B cell (primary cell): ENCODE data around the gene FMNL3. TPM values are rescaled to one million over a fixed set of nuclear protein-coding genes. Genes with fewer than 3 reads are reported as not detected.
"Not testable (repeated sequence)": the region's sequence is repeated elsewhere in the genome, so short reads cannot be mapped to it uniquely, and the experiment has no call there.

Source experiments
- ATAC-seq: fragments of 200-7000 bp; cut with Tn5 transposase; one replicate; pipeline ENCODE4 v1.10.0; 2021; ENCODE audit warnings: low read depth, mild to moderate bottlenecking, moderate number of reproducible peaks, moderate library complexity
- CTCF ChIA-PET: fragments of 350-600 bp; sonication (Branson Sonifier 250); formaldehyde crosslinking; loops from one replicate; lab custom pipeline; 2021; ENCODE audit warnings: antibody characterized with exemption, inconsistent platforms; lab: Charles Lee
- POLR2A ChIA-PET: fragments of 350-600 bp; sonication (Branson Sonifier 250); formaldehyde crosslinking; loops from one replicate; lab custom pipeline; 2021; ENCODE audit warnings: antibody characterized with exemption; lab: Charles Lee
- DNase-seq: peaks from one replicate; pipeline ENCODE4 v3.0.0; 2013
- H2AFZ ChIP-seq: 2 replicates; pipeline ENCODE4 v1.6.1; 2012; ENCODE audit warnings: mild to moderate bottlenecking, low read depth, low read length; ENCODE audit not compliant: insufficient read depth, poor library complexity, severe bottlenecking
- H3K27ac ChIP-seq, 2 donors: 1 replicate in 1 of 2; 2 replicates in 1 of 2; pipeline ENCODE4 v1.5.1; 2012 to 2013; ENCODE audit warnings: low read length in 2 of 2, mild to moderate bottlenecking in 2 of 2, moderate library complexity in 1 of 2
- H3K27me3 ChIP-seq, 4 experiments: fragments of 200-600 bp in 1 of 4; sonication (generic) in 1 of 4; replicated peaks in 1 of 4; 1 replicate in 2 of 4; 2 replicates in 2 of 4; pipeline versions ENCODE4 v1.6.1 to v1.7.0; 2013 to 2016; ENCODE audit warnings: low read length in 3 of 4, mild to moderate bottlenecking in 2 of 4, mixed read lengths in 1 of 4, moderate library complexity in 1 of 4; ENCODE audit not compliant: insufficient read depth in 4 of 4, control insufficient read depth in 3 of 4; ENCODE audit errors: control extremely low read depth in 1 of 4
- H3K36me3 ChIP-seq, 2 experiments: replicated peaks in 1 of 2; 1 replicate in 1 of 2; 2 replicates in 1 of 2; pipeline versions ENCODE4 v1.6.1 to v1.7.1; 2013; ENCODE audit warnings: low read length in 1 of 2; ENCODE audit not compliant: insufficient read depth in 2 of 2, control insufficient read depth in 1 of 2; ENCODE audit errors: control extremely low read depth in 1 of 2, extremely low read depth in 1 of 2
- H3K4me1 ChIP-seq, 2 donors: fragments of 200-600 bp in 1 of 2; sonication (generic) in 1 of 2; 1 replicate in 1 of 2; 2 replicates in 1 of 2; pipeline versions ENCODE4 v1.5.1 to v1.6.1; 2013 to 2017; ENCODE audit warnings: low read length in 2 of 2; ENCODE audit not compliant: control insufficient read depth in 2 of 2, insufficient read depth in 2 of 2
- H3K4me2 ChIP-seq: replicated peaks from 2 replicates; pipeline ENCODE3; 2012; ENCODE audit warnings: mild to moderate bottlenecking, low read depth, low read length; ENCODE audit not compliant: poor library complexity, severe bottlenecking
- H3K4me3 ChIP-seq, 5 experiments: fragments of 200-600 bp in 1 of 5; sonication (generic) in 1 of 5; 1 replicate in 3 of 5; 2 replicates in 2 of 5; pipeline versions ENCODE4 v1.5.1 to v1.7.0; 2011 to 2016; ENCODE audit warnings: low read length in 4 of 5, mild to moderate bottlenecking in 4 of 5, low read depth in 2 of 5, control low read depth in 1 of 5, moderate library complexity in 1 of 5; ENCODE audit not compliant: insufficient read depth in 1 of 5; ENCODE audit errors: control extremely low read depth in 1 of 5, extremely low read depth in 1 of 5
- H3K79me2 ChIP-seq: fragments of 200-600 bp; sonication (generic); one replicate; pipeline ENCODE4 v1.6.0; 2016; ENCODE audit warnings: low read length; ENCODE audit not compliant: control insufficient read depth, insufficient read depth
- H3K9ac ChIP-seq: fragments of 200-600 bp; sonication (generic); 2 replicates; pipeline ENCODE4 v1.6.1; 2017; ENCODE audit warnings: mild to moderate bottlenecking, low read length, moderate library complexity
- H3K9me3 ChIP-seq, 3 donors: one replicate each; pipeline versions ENCODE4 v1.6.1 to v1.7.1; 2013; ENCODE audit warnings: low read length in 2 of 3; ENCODE audit not compliant: control insufficient read depth in 2 of 3, insufficient read depth in 1 of 3; ENCODE audit errors: control extremely low read depth in 1 of 3
- H4K20me1 ChIP-seq: 2 replicates; pipeline ENCODE4 v1.6.0; 2012; ENCODE audit warnings: mild to moderate bottlenecking, low read length; ENCODE audit not compliant: insufficient read depth, control insufficient read depth, poor library complexity, severe bottlenecking
- H3K27ac Mint-ChIP-seq: one replicate; pipeline ENCODE4 v1.8.0; 2021; ENCODE audit warnings: mixed read lengths
- H3K27me3 Mint-ChIP-seq: one replicate; pipeline ENCODE4 v1.8.0; 2021; ENCODE audit warnings: mixed read lengths
- H3K4me1 Mint-ChIP-seq: one replicate; pipeline ENCODE4 v1.8.0; 2021; ENCODE audit warnings: mixed read lengths
- H3K4me3 Mint-ChIP-seq: one replicate; pipeline ENCODE4 v1.8.0; 2021; ENCODE audit warnings: mixed read lengths
- H3K9me3 Mint-ChIP-seq: one replicate; pipeline ENCODE4 v1.8.0; 2022; ENCODE audit warnings: mixed read lengths; ENCODE audit not compliant: insufficient read depth
- EZH2 ChIP-seq: IDR thresholded peaks from 2 replicates; pipeline ENCODE4 v1.6.1; 2012; ENCODE audit warnings: borderline replicate concordance, low read depth, mild to moderate bottlenecking, moderate library complexity, low read length; ENCODE audit not compliant: insufficient read depth, poor library complexity, severe bottlenecking
- WGBS: methylation state at CpG from one replicate; pipeline ENCODE4 v1.1.5; 2013; ENCODE audit warnings: missing lambda C conversion rate; ENCODE audit not compliant: insufficient coverage; 5-methylcytosine and 5-hydroxymethylcytosine counted together
- intact Hi-C: fragments of 100-400 bp; cut with micrococcal nuclease; formaldehyde crosslinking; loops from one replicate; pipeline ENCODE4 v1.10.0; 2022
- polyA plus RNA-seq: library from polyadenylated mRNA; depleted of rRNA; stranded (reverse); fragments of >200 nt; gene quantifications from 2 replicates; pipeline ENCODE4 v1.2.3, GENCODE V29; 2012
- total RNA-seq, 2 donors: library from RNA; stranded (reverse); fragments of 120-200 nt in 1 of 2; gene quantifications; 1 replicate in 1 of 2; 2 replicates in 1 of 2; pipeline versions ENCODE4 v1.2.3 to v1.2.4, GENCODE V29; 2013 to 2022
- TF ChIP-seq, protein P1 (sequence below): fragments of 200-600 bp; IDR thresholded peaks from one replicate; pipeline ENCODE4 v1.8.0; 2022; ENCODE audit warnings: antibody characterized with exemption, mild to moderate bottlenecking

The FMNL3 gene
- total and polyA plus RNA-seq, 2 donors (not counting 1 experiment from before 2014, with no cell fraction given), result 19.3 to 69.9 TPM

DNA sequence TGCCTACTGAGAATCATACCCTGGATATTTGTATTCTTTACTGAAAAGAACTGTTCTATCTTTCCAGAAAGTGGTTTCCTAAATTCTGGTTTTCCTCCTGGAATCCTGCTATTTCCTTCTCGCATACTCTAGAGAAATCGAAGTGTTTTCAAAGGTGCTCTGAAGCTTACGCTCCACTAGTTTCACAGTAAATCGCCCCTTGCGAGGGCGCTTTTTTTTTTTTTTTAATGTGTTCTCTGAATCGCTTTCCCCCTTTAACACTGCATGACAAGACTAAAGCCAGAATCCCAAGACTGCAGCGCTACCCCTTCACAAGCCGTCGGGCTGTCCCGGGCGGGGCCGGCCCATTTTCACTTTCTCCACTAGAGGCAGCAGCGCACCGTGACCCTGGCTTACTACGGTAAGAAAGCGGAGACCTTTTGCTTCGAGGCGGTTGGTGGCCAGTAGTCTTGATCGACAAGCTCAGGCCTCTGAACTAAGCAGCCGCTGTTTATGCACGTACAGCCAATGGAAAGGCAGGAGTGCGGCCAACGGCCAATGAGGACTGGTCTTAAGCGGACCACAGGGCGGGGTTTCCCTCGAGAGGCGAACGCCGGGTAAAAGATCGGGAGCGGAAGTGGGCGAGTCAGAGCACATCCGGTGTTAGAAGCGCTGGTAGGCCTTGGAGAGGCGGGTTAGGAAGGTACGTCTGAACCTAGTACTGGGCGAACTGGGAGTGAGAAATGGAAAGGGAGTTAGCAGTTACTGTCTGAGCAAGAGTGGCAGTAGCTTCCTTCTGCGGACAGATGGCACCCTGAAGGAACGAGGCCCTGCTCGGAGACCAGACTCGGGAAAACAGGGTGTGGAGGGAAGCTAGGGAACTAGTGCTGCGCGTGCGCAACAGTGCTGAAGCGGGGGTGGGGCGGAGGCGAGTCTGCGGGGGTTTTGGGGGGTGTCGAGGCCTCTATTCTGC lies 34.0 kb upstream of the FMNL3 start, which contains the start of gene TMBIM6:
TMBIM6 (plus strand) TSS at position 628 of the 952 bp plus-strand sequence. CDS start 10,937 bp downstream, outside the sequence.
- no peaks in the 10 kb centered on the region for H3K27me3 Mint-ChIP-seq
- peak within 1 kb of the TSS; percentile 95 for H3K27ac Mint-ChIP-seq
- TF ChIP-seq, protein P1, sequence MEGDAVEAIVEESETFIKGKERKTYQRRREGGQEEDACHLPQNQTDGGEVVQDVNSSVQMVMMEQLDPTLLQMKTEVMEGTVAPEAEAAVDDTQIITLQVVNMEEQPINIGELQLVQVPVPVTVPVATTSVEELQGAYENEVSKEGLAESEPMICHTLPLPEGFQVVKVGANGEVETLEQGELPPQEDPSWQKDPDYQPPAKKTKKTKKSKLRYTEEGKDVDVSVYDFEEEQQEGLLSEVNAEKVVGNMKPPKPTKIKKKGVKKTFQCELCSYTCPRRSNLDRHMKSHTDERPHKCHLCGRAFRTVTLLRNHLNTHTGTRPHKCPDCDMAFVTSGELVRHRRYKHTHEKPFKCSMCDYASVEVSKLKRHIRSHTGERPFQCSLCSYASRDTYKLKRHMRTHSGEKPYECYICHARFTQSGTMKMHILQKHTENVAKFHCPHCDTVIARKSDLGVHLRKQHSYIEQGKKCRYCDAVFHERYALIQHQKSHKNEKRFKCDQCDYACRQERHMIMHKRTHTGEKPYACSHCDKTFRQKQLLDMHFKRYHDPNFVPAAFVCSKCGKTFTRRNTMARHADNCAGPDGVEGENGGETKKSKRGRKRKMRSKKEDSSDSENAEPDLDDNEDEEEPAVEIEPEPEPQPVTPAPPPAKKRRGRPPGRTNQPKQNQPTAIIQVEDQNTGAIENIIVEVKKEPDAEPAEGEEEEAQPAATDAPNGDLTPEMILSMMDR, result peak; percentile 97
- TF ChIP-seq EZH2, result no peak
- DNase-seq (peak; percentile 99), ATAC-seq (peak; percentile 93)
- H3K4me3 Mint-ChIP-seq, result peak within 1 kb of the TSS; percentile 91
- CTCF ChIA-PET, result interaction anchor here (0.6 to 2.5 kb wide), 45 partner anchors 8 to 712 kb away, joined by 3 to 58 read pairs (median 4); partner anchors contain the start of genes BCDIN3D, FMNL3, NCKAP5L and PRPF40B
- intact Hi-C loops, result loop anchor here (1.0 to 10.0 kb wide), 12 partner anchors 13 to 1636 kb away; partner anchors contain the start of genes BCDIN3D, DDN, FMNL3 and MCRS1
- no peaks in the 10 kb centered on the region for H3K27me3 ChIP-seq
- POLR2A ChIA-PET, result interaction anchor here (0.6 to 2.0 kb wide), 25 partner anchors 12 to 1589 kb away, joined by 3 to 11 read pairs (median 5); partner anchors contain the start of genes BCDIN3D, NCKAP5L, PRPF40B and SMARCD1
- peaks cover 48% of the 10 kb centered on the region for H3K79me2 ChIP-seq
- 5% methylated on average over 49 of the region's 50 CpGs for WGBS
- peak within 1 kb of the TSS; percentile 99 for H3K9ac ChIP-seq
- peak within 1 kb of the TSS; percentile 97 to 99 for H3K27ac ChIP-seq
- H3K9me3 ChIP-seq, result no peaks in the 10 kb centered on the region
- H3K4me1 ChIP-seq, result peaks cover 30 to 34% of the 10 kb centered on the region in 2 donors
- H3K4me1 Mint-ChIP-seq, result peaks cover 43% of the 10 kb centered on the region
- peak within 1 kb of the TSS; percentile 79 for H2AFZ ChIP-seq
- no peaks in the 10 kb centered on the region for H3K9me3 Mint-ChIP-seq
- peak within 1 kb of the TSS; percentile 91 for H3K4me2 ChIP-seq
- peaks cover 49% of the 10 kb centered on the region for H4K20me1 ChIP-seq
- peaks cover 0 to 12% of the 10 kb centered on the region in 2 experiments for H3K36me3 ChIP-seq
- peak within 1 kb of the TSS; percentile 66 to 97 (median 87) for H3K4me3 ChIP-seq

DNA sequence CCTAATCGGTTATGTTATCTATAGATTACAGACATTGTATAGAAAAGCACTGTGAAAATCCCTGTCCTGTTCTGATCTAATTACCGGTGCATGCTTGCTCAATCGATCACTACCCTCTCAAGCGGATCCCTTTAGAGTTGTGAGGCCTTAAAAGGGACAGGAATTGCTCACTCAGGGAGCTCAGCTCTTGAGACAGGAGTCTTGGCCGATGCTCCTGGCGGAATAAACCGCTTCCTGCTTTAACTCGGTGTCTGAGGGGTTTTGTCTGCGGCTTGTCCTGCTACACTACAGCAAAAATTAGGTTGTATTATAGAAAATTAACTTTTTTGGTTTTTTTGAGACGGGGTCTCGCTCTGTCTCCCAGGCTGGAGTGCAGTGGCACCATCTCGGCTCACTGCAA lies 33.1 kb upstream of the FMNL3 start:
- not testable (repeated sequence) for H3K4me3 Mint-ChIP-seq, ATAC-seq, H3K27ac Mint-ChIP-seq, H3K9me3 Mint-ChIP-seq, H3K4me2 ChIP-seq, H3K27me3 ChIP-seq, DNase-seq, H3K27ac ChIP-seq, H3K9ac ChIP-seq, H3K9me3 ChIP-seq, H3K27me3 Mint-ChIP-seq, H3K4me3 ChIP-seq
- H3K4me1 Mint-ChIP-seq, result peaks cover 38% of the 10 kb centered on the region
- peak overlapping the region; percentile 79 for H2AFZ ChIP-seq
- 97% methylated on average over 3 of the region's 12 CpGs for WGBS
- peaks cover 0 to 12% of the 10 kb centered on the region in 2 experiments for H3K36me3 ChIP-seq
- peaks cover 39% of the 10 kb centered on the region for H3K79me2 ChIP-seq
- ChIA-PET CTCF (interaction anchor here (0.9 to 2.5 kb wide), 18 partner anchors 8 to 227 kb away, joined by 3 to 58 read pairs (median 6); partner anchors contain the start of genes BCDIN3D, FMNL3 and PRPF40B), POLR2A (interaction anchor here (1.2 to 2.0 kb wide), 3 partner anchors 38 to 117 kb away, joined by 4 to 8 read pairs (median 5); partner anchors contain the start of gene PRPF40B)
- peaks cover 39% of the 10 kb centered on the region for H4K20me1 ChIP-seq
- H3K4me1 ChIP-seq, result peaks cover 30 to 34% of the 10 kb centered on the region in 2 donors
- intact Hi-C loops, result loop anchor here (5.0 to 10.0 kb wide), 2 partner anchors 743 to 1635 kb away; partner anchors contain the start of genes DDN and SENP1

DNA sequence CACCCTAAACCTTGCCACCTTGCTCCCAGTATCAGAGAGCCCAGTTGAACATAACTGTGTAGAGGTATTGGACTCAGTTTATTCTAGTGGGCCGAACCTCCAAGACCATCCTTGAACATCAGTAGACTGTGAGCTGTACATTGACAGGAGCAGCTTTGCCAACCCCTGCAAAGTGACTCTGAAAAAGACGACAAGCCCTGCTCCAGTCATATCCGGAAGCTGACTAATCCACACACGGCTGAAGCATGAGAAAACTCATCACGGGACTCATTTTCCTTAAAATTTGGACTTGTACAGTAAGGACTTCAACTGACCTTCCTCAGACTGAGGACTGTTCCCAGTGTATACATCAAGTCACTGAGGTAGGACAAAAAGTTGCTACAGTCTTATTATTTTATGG lies 31.5 kb upstream of the FMNL3 start:
- peaks cover 23% of the 10 kb centered on the region for H3K4me1 Mint-ChIP-seq
- H3K9ac ChIP-seq, ATAC-seq, H3K27me3 Mint-ChIP-seq, H3K4me2 ChIP-seq, H3K27ac Mint-ChIP-seq, H3K36me3 ChIP-seq, H3K9me3 Mint-ChIP-seq, DNase-seq, POLR2A ChIA-PET, intact Hi-C loops, H3K27ac ChIP-seq, H3K27me3 ChIP-seq, H3K4me3 Mint-ChIP-seq, H2AFZ ChIP-seq, H3K4me3 ChIP-seq: not testable (repeated sequence)
- Histone ChIP-seq H4K20me1 (peaks cover 24% of the 10 kb centered on the region), H3K4me1 (peaks cover 18 to 22% of the 10 kb centered on the region in 2 donors), H3K79me2 (peaks cover 24% of the 10 kb centered on the region), H3K9me3 (peaks cover 0 to 15% (median 0%) of the 10 kb centered on the region in 3 donors)
- 90% methylated on average over 2 of the region's 5 CpGs for WGBS
- CTCF ChIA-PET, result interaction anchor here (1.4 to 1.9 kb wide), 2 partner anchors 24 to 39 kb away, joined by 4 to 6 read pairs; no protein-coding TSS in a partner anchor
